SK-N-SH (cell line): Measurements from ENCODE around the gene ACTN4. TPM values are rescaled to one million over a fixed set of nuclear protein-coding genes. Genes with fewer than 3 reads are reported as not detected.

ENCODE experiments used
- CTCF ChIA-PET: fragments of 300-600, 350-600 bp; formaldehyde crosslinking; extraction: SDS; loops from one replicate; lab custom pipeline; 2021; lab: Yijun Ruan, JAX
- POLR2A ChIA-PET: fragments of 350-600 bp; sonication (Branson Sonifier 250); formaldehyde crosslinking; extraction: SDS; loops from one replicate; lab custom pipeline; 2020; ENCODE audit warnings: antibody characterized with exemption, inconsistent platforms; lab: Yijun Ruan, JAX
- DNase-seq: peaks from one replicate; pipeline ENCODE4 v3.0.0; 2012
- H2AFZ ChIP-seq: fragments of 200-600 bp; sonication (generic); 2 replicates; pipeline ENCODE4 v1.8.1; 2016; ENCODE audit warnings: antibody characterized with exemption, mild to moderate bottlenecking, low read depth
- H3F3A ChIP-seq: fragments of 200-600 bp; sonication (generic); replicated peaks from 2 replicates; pipeline ENCODE3; 2016; ENCODE audit warnings: antibody characterized with exemption, mild to moderate bottlenecking; ENCODE audit not compliant: insufficient read depth
- H3K27ac ChIP-seq, 2 experiments: fragments of 200-500 bp in 1 of 2; fragments of 200-600 bp in 1 of 2; sonication (Bioruptor generic) in 1 of 2; sonication (generic), shearing (Covaris generic) in 1 of 2; 2 replicates each; pipeline versions ENCODE4 v1.5.1 to v1.6.1; 2014 to 2016; ENCODE audit warnings: low read depth in 2 of 2, inconsistent platforms in 1 of 2, low read length in 1 of 2, mild to moderate bottlenecking in 1 of 2, mixed read lengths in 1 of 2
- H3K27me3 ChIP-seq: fragments of 200-600 bp; sonication (generic), shearing (Covaris generic); 2 replicates; pipeline ENCODE4 v1.6.1; 2016; ENCODE audit warnings: mixed run types; ENCODE audit not compliant: insufficient read depth
- H3K36me3 ChIP-seq, 2 experiments: fragments of 200-500 bp in 1 of 2; fragments of 200-600 bp in 1 of 2; sonication (Bioruptor generic) in 1 of 2; sonication (generic) in 1 of 2; replicated peaks in 1 of 2; 2 replicates each; pipeline versions ENCODE3 to v1.5.1; 2014 to 2016; ENCODE audit warnings: low read length in 1 of 2, mild to moderate bottlenecking in 1 of 2; ENCODE audit not compliant: insufficient read depth in 2 of 2, control insufficient read depth in 1 of 2
- H3K4me1 ChIP-seq, 2 experiments: fragments of 200-500 bp in 1 of 2; fragments of 200-600 bp in 1 of 2; sonication (Bioruptor generic) in 1 of 2; sonication (generic), shearing (Covaris generic) in 1 of 2; 2 replicates each; pipeline versions ENCODE4 v1.5.1 to v1.6.1; 2014 to 2016; ENCODE audit warnings: low read depth in 1 of 2, low read length in 1 of 2, mixed run types in 1 of 2; ENCODE audit not compliant: insufficient read depth in 2 of 2, control insufficient read depth in 1 of 2
- H3K4me2 ChIP-seq: fragments of 200-600 bp; sonication (generic), shearing (Covaris generic); 2 replicates; pipeline ENCODE4 v1.6.1; 2017; ENCODE audit warnings: mixed run types
- H3K4me3 ChIP-seq, 2 experiments: fragments of 200-500 bp in 1 of 2; fragments of 200-600 bp in 1 of 2; sonication (Bioruptor generic) in 1 of 2; sonication (generic), shearing (Covaris generic) in 1 of 2; 2 replicates each; pipeline versions ENCODE4 v1.5.1 to v1.8.1; 2014 to 2016; ENCODE audit warnings: low read depth in 2 of 2, inconsistent platforms in 1 of 2, low read length in 1 of 2, mild to moderate bottlenecking in 1 of 2, mixed read lengths in 1 of 2, moderate library complexity in 1 of 2
- H3K79me2 ChIP-seq: fragments of 200-600 bp; sonication (generic); 2 replicates; pipeline ENCODE4 v1.8.1; 2017; ENCODE audit warnings: mild to moderate bottlenecking; ENCODE audit not compliant: insufficient read depth
- H3K9ac ChIP-seq: fragments of 200-600 bp; sonication (generic); 2 replicates; pipeline ENCODE4 v1.6.1; 2017; ENCODE audit warnings: mixed run types
- H3K9me2 ChIP-seq: fragments of 200-600 bp; sonication (generic); 2 replicates; pipeline ENCODE4 v1.6.1; 2017; ENCODE audit warnings: mixed run types
- H3K9me3 ChIP-seq: fragments of 200-600 bp; sonication (generic); 2 replicates; pipeline ENCODE4 v1.6.1; 2017; ENCODE audit warnings: mixed run types, mild to moderate bottlenecking, moderate library complexity
- H4K20me1 ChIP-seq: fragments of 200-600 bp; sonication (generic); 2 replicates; pipeline ENCODE4 v1.6.1; 2017; ENCODE audit warnings: mild to moderate bottlenecking, mixed run types; ENCODE audit not compliant: insufficient read depth
- EZH2phosphoT487 ChIP-seq: fragments of 200-600 bp; sonication (generic); IDR thresholded peaks from 2 replicates; pipeline ENCODE4 v1.6.1; 2017; ENCODE audit warnings: low read depth, mixed run types, mild to moderate bottlenecking, antibody characterized with exemption, moderate library complexity, borderline replicate concordance
- FOSL2 ChIP-seq: IDR thresholded peaks from 2 replicates; pipeline ENCODE4 v1.4.0; 2012; ENCODE audit warnings: low read depth, mild to moderate bottlenecking, moderate library complexity, borderline replicate concordance
- FOXJ3 ChIP-seq: sonication (generic); formaldehyde crosslinking; IDR thresholded peaks from 2 replicates; pipeline ENCODE4 v1.5.1; 2020; ENCODE audit warnings: mild to moderate bottlenecking, missing genetic modification reagents
- FOXM1 ChIP-seq: IDR thresholded peaks from 2 replicates; pipeline ENCODE4 v1.4.0; 2012; ENCODE audit warnings: low read depth, mild to moderate bottlenecking
- MXI1 ChIP-seq: IDR thresholded peaks from 2 replicates; pipeline ENCODE4 v1.6.1; 2012; ENCODE audit warnings: mild to moderate bottlenecking, low read depth, low read length, improper control_type of control experiment
- NRF1 ChIP-seq: IDR thresholded peaks from 2 replicates; pipeline ENCODE4 v1.6.1; 2012; ENCODE audit warnings: low read depth, mild to moderate bottlenecking, low read length
- POLR2AphosphoS5 ChIP-seq: IDR thresholded peaks from 2 replicates; pipeline ENCODE4 v1.6.1; 2012; ENCODE audit warnings: low read depth, low read length
- RCOR1 ChIP-seq: fragments of 150-350 bp; IDR thresholded peaks from 2 replicates; pipeline ENCODE4 v1.6.1; 2017; ENCODE audit warnings: antibody characterized with exemption, low read length
- RFX5 ChIP-seq: IDR thresholded peaks from 2 replicates; pipeline ENCODE4 v1.6.1; 2012; ENCODE audit warnings: mild to moderate bottlenecking, improper control_type of control experiment, low read length
- TCF12 ChIP-seq: IDR thresholded peaks from 2 replicates; pipeline ENCODE4 v1.4.0; 2012
- WGBS: methylation state at CpG from one replicate; pipeline ENCODE4 v1.1.6; 2017; ENCODE audit warnings: low lambda C conversion rate; 5-methylcytosine and 5-hydroxymethylcytosine counted together
- polyA plus RNA-seq, 3 experiments: library from polyadenylated mRNA; depleted of rRNA; stranded (reverse); fragments of >200 nt; gene quantifications; 2 replicates each; pipeline ENCODE4 v1.2.3, GENCODE V29; 2012
- TF ChIP-seq, protein P1 (sequence below): IDR thresholded peaks from 2 replicates; pipeline ENCODE4 v1.6.1; 2012; ENCODE audit warnings: mild to moderate bottlenecking, low read depth, low read length, moderate library complexity
- TF ChIP-seq, protein P2 (sequence below): fragments of 150-350 bp; IDR thresholded peaks from 2 replicates; pipeline ENCODE4 v1.6.1; 2016; ENCODE audit warnings: mild to moderate bottlenecking, low read depth, low read length
- TF ChIP-seq, protein P3 (sequence below): IDR thresholded peaks from 2 replicates; pipeline ENCODE4 v1.4.0; 2012; ENCODE audit warnings: low read depth, borderline replicate concordance
- TF ChIP-seq, protein P4 (sequence below): IDR thresholded peaks from 2 replicates; pipeline ENCODE4 v1.4.0; 2012; ENCODE audit warnings: low read depth, borderline replicate concordance

ACTN4 gene
- polyA plus RNA-seq, 1 of the 3 experiments (the other 2 are of a cell fraction): 598 TPM

DNA sequence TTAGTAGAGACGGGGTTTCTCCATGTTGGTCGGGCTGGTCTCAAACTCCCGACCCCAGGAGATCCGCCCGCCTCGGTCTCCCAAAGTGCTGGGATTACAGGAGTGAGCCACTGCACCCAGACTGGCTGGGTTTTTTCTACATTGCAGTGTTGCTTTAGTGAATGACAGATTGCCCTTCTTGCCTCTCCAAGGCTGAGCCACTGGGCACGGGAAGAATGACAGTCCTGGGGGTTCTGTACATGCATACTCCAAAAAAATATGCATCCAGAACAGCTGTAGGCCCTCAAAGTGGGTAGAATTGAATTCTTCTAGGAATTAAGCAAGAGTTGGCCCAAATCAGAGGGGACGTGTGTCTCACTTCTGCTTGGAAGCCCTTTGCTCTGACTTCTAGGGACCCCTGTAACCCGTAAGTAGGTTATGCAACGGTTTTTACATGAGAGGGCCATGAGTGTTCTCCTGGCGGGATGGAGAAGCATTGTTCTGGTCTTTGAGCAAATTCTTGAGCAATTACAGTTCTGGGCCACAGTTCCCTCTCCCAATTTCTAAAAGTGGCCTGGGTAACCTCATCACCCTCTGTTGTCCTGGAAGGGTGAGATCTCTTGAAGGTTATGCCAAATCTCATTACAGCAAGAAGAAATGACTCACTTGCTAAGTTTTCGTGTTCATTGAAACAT lies 3.6 kb downstream of the ACTN4 start (continued):
- TF ChIP-seq MXI1: no peak
- TF ChIP-seq FOXJ3 (CRISPR knock-in tag): no peak
- TF ChIP-seq, protein P1, sequence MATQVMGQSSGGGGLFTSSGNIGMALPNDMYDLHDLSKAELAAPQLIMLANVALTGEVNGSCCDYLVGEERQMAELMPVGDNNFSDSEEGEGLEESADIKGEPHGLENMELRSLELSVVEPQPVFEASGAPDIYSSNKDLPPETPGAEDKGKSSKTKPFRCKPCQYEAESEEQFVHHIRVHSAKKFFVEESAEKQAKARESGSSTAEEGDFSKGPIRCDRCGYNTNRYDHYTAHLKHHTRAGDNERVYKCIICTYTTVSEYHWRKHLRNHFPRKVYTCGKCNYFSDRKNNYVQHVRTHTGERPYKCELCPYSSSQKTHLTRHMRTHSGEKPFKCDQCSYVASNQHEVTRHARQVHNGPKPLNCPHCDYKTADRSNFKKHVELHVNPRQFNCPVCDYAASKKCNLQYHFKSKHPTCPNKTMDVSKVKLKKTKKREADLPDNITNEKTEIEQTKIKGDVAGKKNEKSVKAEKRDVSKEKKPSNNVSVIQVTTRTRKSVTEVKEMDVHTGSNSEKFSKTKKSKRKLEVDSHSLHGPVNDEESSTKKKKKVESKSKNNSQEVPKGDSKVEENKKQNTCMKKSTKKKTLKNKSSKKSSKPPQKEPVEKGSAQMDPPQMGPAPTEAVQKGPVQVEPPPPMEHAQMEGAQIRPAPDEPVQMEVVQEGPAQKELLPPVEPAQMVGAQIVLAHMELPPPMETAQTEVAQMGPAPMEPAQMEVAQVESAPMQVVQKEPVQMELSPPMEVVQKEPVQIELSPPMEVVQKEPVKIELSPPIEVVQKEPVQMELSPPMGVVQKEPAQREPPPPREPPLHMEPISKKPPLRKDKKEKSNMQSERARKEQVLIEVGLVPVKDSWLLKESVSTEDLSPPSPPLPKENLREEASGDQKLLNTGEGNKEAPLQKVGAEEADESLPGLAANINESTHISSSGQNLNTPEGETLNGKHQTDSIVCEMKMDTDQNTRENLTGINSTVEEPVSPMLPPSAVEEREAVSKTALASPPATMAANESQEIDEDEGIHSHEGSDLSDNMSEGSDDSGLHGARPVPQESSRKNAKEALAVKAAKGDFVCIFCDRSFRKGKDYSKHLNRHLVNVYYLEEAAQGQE: no peak
- no peak for TF ChIP-seq EZH2phosphoT487

DNA sequence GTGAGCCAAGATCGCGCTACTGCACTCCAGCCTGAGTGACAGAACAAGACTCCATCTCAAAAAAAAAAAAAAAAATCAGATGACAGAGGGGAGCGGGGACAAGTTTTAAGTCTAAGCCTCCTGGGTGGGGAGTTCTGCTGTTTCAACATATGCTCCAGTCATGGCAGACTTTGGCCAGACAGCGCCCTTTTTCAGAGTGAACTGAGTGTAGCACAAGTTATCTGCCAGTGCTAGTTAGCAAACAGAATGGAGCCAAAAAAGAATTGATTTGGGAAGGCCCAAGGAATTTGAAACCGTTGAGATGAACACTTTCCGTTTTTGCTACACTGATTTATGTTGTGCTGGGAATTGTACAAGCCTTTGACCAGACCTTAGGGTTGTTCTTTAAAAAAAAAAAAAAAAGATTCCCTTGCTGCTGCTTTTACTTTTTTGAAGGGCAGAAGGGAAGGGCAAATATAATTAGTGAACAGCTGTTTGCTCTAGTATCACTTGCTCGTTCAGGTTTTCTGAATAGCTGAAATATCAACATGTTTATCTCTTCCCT lies 5.7 kb downstream of the ACTN4 start:
- Histone ChIP-seq H3K4me3 (no peak overlapping the region; a peak in 1 of 4 replicates), H3K27ac (peak overlapping the region; percentile 66 to 99), H4K20me1 (peaks cover 41% of the 10 kb centered on the region), H3K9me3 (no peaks in the 10 kb centered on the region), H3K36me3 (peaks cover 3 to 16% of the 10 kb centered on the region in 2 experiments), H3K79me2 (peaks cover 100% of the 10 kb centered on the region), H3F3A (peaks cover 64% of the 10 kb centered on the region), H3K9me2 (no peaks in the 10 kb centered on the region), H3K4me2 (peak overlapping the region; percentile 88), H2AFZ (no peak overlapping the region), H3K4me1 (peaks cover 36 to 66% of the 10 kb centered on the region in 2 experiments), H3K27me3 (no peaks in the 10 kb centered on the region), H3K9ac (peak overlapping the region; percentile 100; the same call in 1 of the 2 replicates)
- WGBS: 45% methylated on average over 7 of the region's 7 CpGs
- POLR2A ChIA-PET: interaction anchor here (0.6 kb wide), 1 partner anchor 297 kb away, joined by 5 read pairs; no protein-coding TSS in a partner anchor
- TF ChIP-seq TCF12: no peak
- TF ChIP-seq, protein P2, sequence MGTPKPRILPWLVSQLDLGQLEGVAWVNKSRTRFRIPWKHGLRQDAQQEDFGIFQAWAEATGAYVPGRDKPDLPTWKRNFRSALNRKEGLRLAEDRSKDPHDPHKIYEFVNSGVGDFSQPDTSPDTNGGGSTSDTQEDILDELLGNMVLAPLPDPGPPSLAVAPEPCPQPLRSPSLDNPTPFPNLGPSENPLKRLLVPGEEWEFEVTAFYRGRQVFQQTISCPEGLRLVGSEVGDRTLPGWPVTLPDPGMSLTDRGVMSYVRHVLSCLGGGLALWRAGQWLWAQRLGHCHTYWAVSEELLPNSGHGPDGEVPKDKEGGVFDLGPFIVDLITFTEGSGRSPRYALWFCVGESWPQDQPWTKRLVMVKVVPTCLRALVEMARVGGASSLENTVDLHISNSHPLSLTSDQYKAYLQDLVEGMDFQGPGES: no peak
- TF ChIP-seq RFX5: no peak
- TF ChIP-seq RCOR1: no peak
- TF ChIP-seq MXI1: no peak
- TF ChIP-seq, protein P3, sequence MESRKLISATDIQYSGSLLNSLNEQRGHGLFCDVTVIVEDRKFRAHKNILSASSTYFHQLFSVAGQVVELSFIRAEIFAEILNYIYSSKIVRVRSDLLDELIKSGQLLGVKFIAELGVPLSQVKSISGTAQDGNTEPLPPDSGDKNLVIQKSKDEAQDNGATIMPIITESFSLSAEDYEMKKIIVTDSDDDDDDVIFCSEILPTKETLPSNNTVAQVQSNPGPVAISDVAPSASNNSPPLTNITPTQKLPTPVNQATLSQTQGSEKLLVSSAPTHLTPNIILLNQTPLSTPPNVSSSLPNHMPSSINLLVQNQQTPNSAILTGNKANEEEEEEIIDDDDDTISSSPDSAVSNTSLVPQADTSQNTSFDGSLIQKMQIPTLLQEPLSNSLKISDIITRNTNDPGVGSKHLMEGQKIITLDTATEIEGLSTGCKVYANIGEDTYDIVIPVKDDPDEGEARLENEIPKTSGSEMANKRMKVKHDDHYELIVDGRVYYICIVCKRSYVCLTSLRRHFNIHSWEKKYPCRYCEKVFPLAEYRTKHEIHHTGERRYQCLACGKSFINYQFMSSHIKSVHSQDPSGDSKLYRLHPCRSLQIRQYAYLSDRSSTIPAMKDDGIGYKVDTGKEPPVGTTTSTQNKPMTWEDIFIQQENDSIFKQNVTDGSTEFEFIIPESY: no peak
- no peak for TF ChIP-seq POLR2AphosphoS5
- no peak for TF ChIP-seq NRF1
- TF ChIP-seq, protein P4, sequence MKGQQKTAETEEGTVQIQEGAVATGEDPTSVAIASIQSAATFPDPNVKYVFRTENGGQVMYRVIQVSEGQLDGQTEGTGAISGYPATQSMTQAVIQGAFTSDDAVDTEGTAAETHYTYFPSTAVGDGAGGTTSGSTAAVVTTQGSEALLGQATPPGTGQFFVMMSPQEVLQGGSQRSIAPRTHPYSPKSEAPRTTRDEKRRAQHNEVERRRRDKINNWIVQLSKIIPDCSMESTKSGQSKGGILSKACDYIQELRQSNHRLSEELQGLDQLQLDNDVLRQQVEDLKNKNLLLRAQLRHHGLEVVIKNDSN: no peak
- TF ChIP-seq FOSL2: no peak
- no peak for TF ChIP-seq FOXM1
- CTCF ChIA-PET: interaction anchor here (0.6 to 2.2 kb wide), 3 partner anchors 18 to 376 kb away, joined by 3 to 7 read pairs (median 3); no protein-coding TSS in a partner anchor
- no peak for DNase-seq
